ENCODE data around the gene TRPV3. TPM values are rescaled to one million over a fixed set of nuclear protein-coding genes. Genes with fewer than 3 reads are reported as not detected.
A peak's percentile ranks its signal among the peaks of the same experiment; 100 is the strongest.

The TRPV3 gene
- total and polyA plus RNA-seq, 2 experiments from 2014 or later = 0.15 to 0.69 TPM

DNA sequence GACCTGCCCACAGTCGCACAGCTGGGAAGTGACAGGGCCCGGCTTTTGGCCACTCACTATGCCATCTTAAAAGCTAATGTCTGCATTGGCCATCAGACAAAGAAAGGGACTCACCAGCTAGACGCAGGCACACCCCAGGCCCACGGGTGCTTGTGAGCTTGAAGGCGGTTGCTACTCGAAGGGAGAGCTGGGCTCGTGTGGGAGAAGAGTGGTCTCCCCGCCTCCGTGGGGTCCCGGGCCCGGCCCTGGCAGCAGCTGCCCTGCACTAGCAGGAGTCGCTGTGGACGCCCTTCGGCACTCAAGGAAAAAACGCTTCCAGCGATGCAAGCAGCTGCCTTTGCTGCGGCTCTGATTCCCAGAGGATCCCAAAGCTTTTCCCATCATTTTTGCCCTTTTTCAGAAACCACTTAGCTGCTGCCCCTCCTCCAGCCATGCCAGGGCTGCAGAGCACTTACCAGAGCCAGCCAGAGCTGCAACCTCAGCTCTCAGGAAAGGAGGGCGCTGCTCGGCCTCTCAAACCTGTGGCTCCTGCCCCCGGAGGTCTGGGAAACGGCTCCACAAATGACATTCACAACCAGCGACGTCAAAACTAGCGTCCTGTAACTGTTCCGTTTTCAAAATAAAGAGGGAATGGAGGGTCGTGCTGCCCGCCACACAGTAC is 39.3 kb upstream of the TRPV3 start:
- Mint-ChIP-seq H3K36me3 (ENCODE audit: low read depth) (no peaks in the 10 kb centered on the region), H3K27me3 (ENCODE audit: insufficient read depth, low read depth, poor library complexity) (peaks cover 12% of the 10 kb centered on the region), H3K9me3 (no peaks in the 10 kb centered on the region), H3K4me1 (no peaks in the 10 kb centered on the region), H3K4me3 (no peak overlapping the region), H3K27ac (no peak overlapping the region)
- no peak overlapping the region for H3K4me3 ChIP-seq
- no peaks in the 10 kb centered on the region for H3K36me3 ChIP-seq (ENCODE audit: insufficient read depth)
- H3K27me3 ChIP-seq (ENCODE audit: insufficient read depth) = no peaks in the 10 kb centered on the region
- no peak overlapping the region for H3K4me2 ChIP-seq
- no peaks in the 10 kb centered on the region for H3K4me1 ChIP-seq (ENCODE audit: insufficient read depth)
- DNase-seq (ENCODE audit: low spot score) = peak; percentile 26
- H4K20me1 ChIP-seq (replicated peaks; ENCODE audit: insufficient read depth) = no peaks in the 10 kb centered on the region; the same call in 1 of the 2 replicates
- H3K79me2 ChIP-seq (replicated peaks; ENCODE audit: insufficient read depth) = no peaks in the 10 kb centered on the region
- H2AFZ ChIP-seq = no peak overlapping the region
- TF ChIP-seq JUNB (IDR thresholded peaks at IDR 0.05; ENCODE audit: unreplicated experiment) = no peak
- TF ChIP-seq, protein P1, sequence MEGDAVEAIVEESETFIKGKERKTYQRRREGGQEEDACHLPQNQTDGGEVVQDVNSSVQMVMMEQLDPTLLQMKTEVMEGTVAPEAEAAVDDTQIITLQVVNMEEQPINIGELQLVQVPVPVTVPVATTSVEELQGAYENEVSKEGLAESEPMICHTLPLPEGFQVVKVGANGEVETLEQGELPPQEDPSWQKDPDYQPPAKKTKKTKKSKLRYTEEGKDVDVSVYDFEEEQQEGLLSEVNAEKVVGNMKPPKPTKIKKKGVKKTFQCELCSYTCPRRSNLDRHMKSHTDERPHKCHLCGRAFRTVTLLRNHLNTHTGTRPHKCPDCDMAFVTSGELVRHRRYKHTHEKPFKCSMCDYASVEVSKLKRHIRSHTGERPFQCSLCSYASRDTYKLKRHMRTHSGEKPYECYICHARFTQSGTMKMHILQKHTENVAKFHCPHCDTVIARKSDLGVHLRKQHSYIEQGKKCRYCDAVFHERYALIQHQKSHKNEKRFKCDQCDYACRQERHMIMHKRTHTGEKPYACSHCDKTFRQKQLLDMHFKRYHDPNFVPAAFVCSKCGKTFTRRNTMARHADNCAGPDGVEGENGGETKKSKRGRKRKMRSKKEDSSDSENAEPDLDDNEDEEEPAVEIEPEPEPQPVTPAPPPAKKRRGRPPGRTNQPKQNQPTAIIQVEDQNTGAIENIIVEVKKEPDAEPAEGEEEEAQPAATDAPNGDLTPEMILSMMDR (conservative IDR thresholded peaks at IDR 0.05; ENCODE audit: low read depth in 2 of 2) = peak in 1 of 2 experiments; percentile 25; a peak in 1 of 4 replicates
- H3K27ac ChIP-seq (ENCODE audit: low read depth) = no peak overlapping the region
- no peaks in the 10 kb centered on the region for H3F3A ChIP-seq (replicated peaks; ENCODE audit: low read depth)
- H3K9me2 ChIP-seq (ENCODE audit: insufficient read depth) = no peaks in the 10 kb centered on the region
- ATAC-seq = peak; percentile 41; the same call in 2 of the 3 replicates

DNA sequence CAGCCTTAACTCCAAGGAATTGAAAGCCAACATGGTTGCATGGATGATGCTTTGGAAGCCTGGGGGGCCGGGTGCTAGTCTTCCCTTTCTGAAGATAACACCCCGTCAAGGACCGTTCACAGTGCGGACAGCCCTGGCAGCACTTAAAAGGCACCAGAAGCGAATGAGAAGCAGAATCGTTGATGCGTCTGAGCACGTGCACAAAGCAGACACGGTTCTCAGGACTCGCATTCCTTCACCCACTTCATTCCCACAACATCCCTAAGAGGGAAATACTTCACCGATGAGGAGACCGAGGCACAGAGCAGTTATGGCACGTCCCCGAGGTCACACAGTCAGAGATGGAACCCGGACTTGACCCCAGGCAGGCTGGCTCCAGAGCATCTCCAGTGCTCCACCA is 37.4 kb upstream of the TRPV3 start:
- Histone ChIP-seq H3K4me1 (ENCODE audit: insufficient read depth) (no peaks in the 10 kb centered on the region), H3K4me3 (no peak overlapping the region), H3K9me2 (ENCODE audit: insufficient read depth) (no peaks in the 10 kb centered on the region), H3K4me2 (no peak overlapping the region), H3K27me3 (ENCODE audit: insufficient read depth) (no peaks in the 10 kb centered on the region), H3K79me2 (replicated peaks; ENCODE audit: insufficient read depth) (no peaks in the 10 kb centered on the region), H3K36me3 (ENCODE audit: insufficient read depth) (no peaks in the 10 kb centered on the region), H3F3A (replicated peaks; ENCODE audit: low read depth) (no peaks in the 10 kb centered on the region), H3K27ac (ENCODE audit: low read depth) (no peak overlapping the region), H4K20me1 (replicated peaks; ENCODE audit: insufficient read depth) (no peaks in the 10 kb centered on the region; the same call in 1 of the 2 replicates), H2AFZ (no peak overlapping the region)
- no peak for DNase-seq (ENCODE audit: low spot score)
- ATAC-seq = no peak
- no peaks in the 10 kb centered on the region for H3K9me3 Mint-ChIP-seq
- H3K4me3 Mint-ChIP-seq = no peak overlapping the region
- no peaks in the 10 kb centered on the region for H3K4me1 Mint-ChIP-seq
- no peak overlapping the region for H3K27ac Mint-ChIP-seq
- H3K27me3 Mint-ChIP-seq (ENCODE audit: insufficient read depth, low read depth, poor library complexity) = peaks cover 3% of the 10 kb centered on the region
- H3K36me3 Mint-ChIP-seq (ENCODE audit: low read depth) = peaks cover 2% of the 10 kb centered on the region; the same call in 1 of the 3 replicates
- TF ChIP-seq, protein P2, sequence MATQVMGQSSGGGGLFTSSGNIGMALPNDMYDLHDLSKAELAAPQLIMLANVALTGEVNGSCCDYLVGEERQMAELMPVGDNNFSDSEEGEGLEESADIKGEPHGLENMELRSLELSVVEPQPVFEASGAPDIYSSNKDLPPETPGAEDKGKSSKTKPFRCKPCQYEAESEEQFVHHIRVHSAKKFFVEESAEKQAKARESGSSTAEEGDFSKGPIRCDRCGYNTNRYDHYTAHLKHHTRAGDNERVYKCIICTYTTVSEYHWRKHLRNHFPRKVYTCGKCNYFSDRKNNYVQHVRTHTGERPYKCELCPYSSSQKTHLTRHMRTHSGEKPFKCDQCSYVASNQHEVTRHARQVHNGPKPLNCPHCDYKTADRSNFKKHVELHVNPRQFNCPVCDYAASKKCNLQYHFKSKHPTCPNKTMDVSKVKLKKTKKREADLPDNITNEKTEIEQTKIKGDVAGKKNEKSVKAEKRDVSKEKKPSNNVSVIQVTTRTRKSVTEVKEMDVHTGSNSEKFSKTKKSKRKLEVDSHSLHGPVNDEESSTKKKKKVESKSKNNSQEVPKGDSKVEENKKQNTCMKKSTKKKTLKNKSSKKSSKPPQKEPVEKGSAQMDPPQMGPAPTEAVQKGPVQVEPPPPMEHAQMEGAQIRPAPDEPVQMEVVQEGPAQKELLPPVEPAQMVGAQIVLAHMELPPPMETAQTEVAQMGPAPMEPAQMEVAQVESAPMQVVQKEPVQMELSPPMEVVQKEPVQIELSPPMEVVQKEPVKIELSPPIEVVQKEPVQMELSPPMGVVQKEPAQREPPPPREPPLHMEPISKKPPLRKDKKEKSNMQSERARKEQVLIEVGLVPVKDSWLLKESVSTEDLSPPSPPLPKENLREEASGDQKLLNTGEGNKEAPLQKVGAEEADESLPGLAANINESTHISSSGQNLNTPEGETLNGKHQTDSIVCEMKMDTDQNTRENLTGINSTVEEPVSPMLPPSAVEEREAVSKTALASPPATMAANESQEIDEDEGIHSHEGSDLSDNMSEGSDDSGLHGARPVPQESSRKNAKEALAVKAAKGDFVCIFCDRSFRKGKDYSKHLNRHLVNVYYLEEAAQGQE (IDR thresholded peaks at IDR 0.05; ENCODE audit: unreplicated experiment) = no peak
- TF ChIP-seq NANOG (IDR thresholded peaks at IDR 0.05; ENCODE audit: borderline replicate concordance) (no peak), JUNB (IDR thresholded peaks at IDR 0.05; ENCODE audit: unreplicated experiment) (no peak), EZH2 (IDR thresholded peaks at IDR 0.05; ENCODE audit: low read depth, unreplicated experiment) (no peak)
- TF ChIP-seq, protein P1 (conservative IDR thresholded peaks at IDR 0.05; ENCODE audit: low read depth in 2 of 2) = no peak
- TF ChIP-seq, protein P3, sequence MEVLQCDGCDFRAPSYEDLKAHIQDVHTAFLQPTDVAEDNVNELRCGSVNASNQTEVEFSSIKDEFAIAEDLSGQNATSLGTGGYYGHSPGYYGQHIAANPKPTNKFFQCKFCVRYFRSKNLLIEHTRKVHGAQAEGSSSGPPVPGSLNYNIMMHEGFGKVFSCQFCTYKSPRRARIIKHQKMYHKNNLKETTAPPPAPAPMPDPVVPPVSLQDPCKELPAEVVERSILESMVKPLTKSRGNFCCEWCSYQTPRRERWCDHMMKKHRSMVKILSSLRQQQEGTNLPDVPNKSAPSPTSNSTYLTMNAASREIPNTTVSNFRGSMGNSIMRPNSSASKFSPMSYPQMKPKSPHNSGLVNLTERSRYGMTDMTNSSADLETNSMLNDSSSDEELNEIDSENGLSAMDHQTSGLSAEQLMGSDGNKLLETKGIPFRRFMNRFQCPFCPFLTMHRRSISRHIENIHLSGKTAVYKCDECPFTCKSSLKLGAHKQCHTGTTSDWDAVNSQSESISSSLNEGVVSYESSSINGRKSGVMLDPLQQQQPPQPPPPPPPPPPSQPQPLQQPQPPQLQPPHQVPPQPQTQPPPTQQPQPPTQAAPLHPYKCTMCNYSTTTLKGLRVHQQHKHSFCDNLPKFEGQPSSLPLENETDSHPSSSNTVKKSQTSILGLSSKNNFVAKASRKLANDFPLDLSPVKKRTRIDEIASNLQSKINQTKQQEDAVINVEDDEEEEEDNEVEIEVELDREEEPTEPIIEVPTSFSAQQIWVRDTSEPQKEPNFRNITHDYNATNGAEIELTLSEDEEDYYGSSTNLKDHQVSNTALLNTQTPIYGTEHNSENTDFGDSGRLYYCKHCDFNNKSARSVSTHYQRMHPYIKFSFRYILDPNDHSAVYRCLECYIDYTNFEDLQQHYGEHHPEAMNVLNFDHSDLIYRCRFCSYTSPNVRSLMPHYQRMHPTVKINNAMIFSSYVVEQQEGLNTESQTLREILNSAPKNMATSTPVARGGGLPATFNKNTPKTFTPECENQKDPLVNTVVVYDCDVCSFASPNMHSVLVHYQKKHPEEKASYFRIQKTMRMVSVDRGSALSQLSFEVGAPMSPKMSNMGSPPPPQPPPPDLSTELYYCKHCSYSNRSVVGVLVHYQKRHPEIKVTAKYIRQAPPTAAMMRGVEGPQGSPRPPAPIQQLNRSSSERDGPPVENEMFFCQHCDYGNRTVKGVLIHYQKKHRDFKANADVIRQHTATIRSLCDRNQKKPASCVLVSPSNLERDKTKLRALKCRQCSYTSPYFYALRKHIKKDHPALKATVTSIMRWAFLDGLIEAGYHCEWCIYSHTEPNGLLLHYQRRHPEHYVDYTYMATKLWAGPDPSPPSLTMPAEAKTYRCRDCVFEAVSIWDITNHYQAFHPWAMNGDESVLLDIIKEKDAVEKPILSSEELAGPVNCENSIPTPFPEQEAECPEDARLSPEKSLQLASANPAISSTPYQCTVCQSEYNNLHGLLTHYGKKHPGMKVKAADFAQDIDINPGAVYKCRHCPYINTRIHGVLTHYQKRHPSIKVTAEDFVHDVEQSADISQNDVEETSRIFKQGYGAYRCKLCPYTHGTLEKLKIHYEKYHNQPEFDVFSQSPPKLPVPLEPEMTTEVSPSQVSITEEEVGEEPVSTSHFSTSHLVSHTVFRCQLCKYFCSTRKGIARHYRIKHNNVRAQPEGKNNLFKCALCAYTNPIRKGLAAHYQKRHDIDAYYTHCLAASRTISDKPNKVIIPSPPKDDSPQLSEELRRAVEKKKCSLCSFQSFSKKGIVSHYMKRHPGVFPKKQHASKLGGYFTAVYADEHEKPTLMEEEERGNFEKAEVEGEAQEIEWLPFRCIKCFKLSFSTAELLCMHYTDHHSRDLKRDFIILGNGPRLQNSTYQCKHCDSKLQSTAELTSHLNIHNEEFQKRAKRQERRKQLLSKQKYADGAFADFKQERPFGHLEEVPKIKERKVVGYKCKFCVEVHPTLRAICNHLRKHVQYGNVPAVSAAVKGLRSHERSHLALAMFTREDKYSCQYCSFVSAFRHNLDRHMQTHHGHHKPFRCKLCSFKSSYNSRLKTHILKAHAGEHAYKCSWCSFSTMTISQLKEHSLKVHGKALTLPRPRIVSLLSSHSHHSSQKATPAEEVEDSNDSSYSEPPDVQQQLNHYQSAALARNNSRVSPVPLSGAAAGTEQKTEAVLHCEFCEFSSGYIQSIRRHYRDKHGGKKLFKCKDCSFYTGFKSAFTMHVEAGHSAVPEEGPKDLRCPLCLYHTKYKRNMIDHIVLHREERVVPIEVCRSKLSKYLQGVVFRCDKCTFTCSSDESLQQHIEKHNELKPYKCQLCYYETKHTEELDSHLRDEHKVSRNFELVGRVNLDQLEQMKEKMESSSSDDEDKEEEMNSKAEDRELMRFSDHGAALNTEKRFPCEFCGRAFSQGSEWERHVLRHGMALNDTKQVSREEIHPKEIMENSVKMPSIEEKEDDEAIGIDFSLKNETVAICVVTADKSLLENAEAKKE (CRISPR knock-in tag; IDR thresholded peaks at IDR 0.05) = no peak
